ENCODE measurements around the gene ADAM12. TPM values are rescaled to one million over a fixed set of nuclear protein-coding genes. Genes with fewer than 3 reads are reported as not detected.

Gene ADAM12
- total RNA-seq, 2 experiments from 2014 or later, result 1.2 to 1.5 TPM

GRCh38 chr10:126156012-126156411, 232.3 kb downstream of the ADAM12 start:
- peaks cover 0 to 3% of the 10 kb centered on the region in 2 experiments for H3K27me3 ChIP-seq (ENCODE audit: control insufficient read depth in 1 of 2, insufficient read depth in 2 of 2, low read length in 2 of 2)
- Mint-ChIP-seq H3K9me3 (no peaks in the 10 kb centered on the region), H3K27ac (no peak overlapping the region), H3K4me3 (no peak overlapping the region), H3K36me3 (ENCODE audit: low read depth) (no peaks in the 10 kb centered on the region), H3K4me1 (ENCODE audit: low read depth) (peaks cover 5% of the 10 kb centered on the region), H3K27me3 (peaks cover 9% of the 10 kb centered on the region)
- ChIA-PET CTCF (no interaction called here), POLR2A (no interaction called here)
- H3K9me3 ChIP-seq (ENCODE audit: control insufficient read depth in 1 of 2, insufficient read depth in 1 of 2, low read length in 2 of 2), result peaks cover 1 to 4% of the 10 kb centered on the region in 2 experiments
- no peak overlapping the region for H3K27ac ChIP-seq (ENCODE audit: low read depth in 1 of 2, low read length in 2 of 2)
- DNase-seq (no peak), ATAC-seq (ENCODE audit: poor library complexity) (no peak)
- no peak for TF ChIP-seq CTCF (IDR thresholded peaks at IDR 0.05)
- H3K36me3 ChIP-seq (ENCODE audit: insufficient read depth, low read length), result no peaks in the 10 kb centered on the region
- no peak overlapping the region for H3K4me3 ChIP-seq (ENCODE audit: low read length)
- intact Hi-C loops (cut with DNase I, micrococcal nuclease), result no loop called here
- peaks cover 5% of the 10 kb centered on the region for H3K4me1 ChIP-seq (ENCODE audit: insufficient read depth, low read length)

GRCh38 chr10:126155528-126155927, 232.7 kb downstream of the ADAM12 start:
- H3K9me3 ChIP-seq (ENCODE audit: control insufficient read depth in 1 of 2, insufficient read depth in 1 of 2, low read length in 2 of 2), result peaks cover 2 to 4% of the 10 kb centered on the region in 2 experiments

DNA sequence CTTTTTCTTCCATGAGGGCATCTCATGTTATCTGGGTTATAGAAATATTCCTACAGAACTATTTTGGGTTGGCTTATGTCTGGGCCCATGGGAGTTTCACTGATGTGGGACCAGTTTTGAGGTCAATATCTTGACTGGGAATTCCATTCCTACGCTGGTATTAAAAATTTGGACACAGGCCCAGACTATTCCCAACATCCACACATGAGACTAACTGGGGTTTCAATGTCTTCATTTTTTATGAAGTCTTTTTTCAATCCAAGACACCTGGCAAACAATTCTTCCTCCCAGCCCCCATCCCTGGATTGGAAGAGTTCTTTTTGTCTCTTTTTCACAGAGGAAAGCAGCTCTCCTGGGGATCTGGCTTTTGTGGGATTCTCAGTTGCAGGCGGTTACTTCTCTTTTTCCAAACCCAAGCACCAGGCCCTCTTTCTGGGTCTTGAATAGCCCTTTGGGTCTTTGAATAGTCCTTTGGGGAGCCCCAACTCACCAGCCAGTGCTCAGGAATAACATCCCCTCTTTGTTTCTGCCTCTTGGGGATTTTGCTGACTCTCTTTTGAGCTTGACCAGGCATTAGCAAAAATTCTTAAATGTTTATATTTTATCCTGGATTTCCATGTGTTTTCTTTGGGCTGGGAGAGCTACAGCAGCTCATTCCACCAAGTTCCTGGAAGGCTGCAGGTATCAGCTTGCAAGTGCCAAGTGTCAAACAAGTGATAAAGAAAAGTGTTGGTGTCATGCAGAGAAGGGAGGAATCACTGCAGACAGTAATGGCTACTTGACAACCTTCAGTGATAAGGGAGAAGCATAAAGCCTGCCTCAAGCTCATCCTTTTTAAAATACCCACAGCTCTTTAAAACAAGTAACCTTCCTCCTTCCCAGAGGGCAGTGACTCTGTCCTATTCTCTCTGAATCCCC, 234.3 kb downstream of the ADAM12 start:
- Mint-ChIP-seq H3K36me3 (ENCODE audit: low read depth) (no peaks in the 10 kb centered on the region), H3K4me1 (ENCODE audit: low read depth) (peaks cover 5% of the 10 kb centered on the region), H3K9me3 (peaks cover 5% of the 10 kb centered on the region), H3K4me3 (no peak overlapping the region), H3K27me3 (peaks cover 9% of the 10 kb centered on the region), H3K27ac (no peak overlapping the region)
- no peak overlapping the region for H3K4me3 ChIP-seq (ENCODE audit: low read length)
- H3K36me3 ChIP-seq (ENCODE audit: insufficient read depth, low read length), result no peaks in the 10 kb centered on the region
- no peak for DNase-seq
- H3K27ac ChIP-seq (ENCODE audit: low read depth in 1 of 2, low read length in 2 of 2), result no peak overlapping the region
- H3K27me3 ChIP-seq (ENCODE audit: control insufficient read depth in 1 of 2, insufficient read depth in 2 of 2, low read length in 2 of 2), result peaks cover 0 to 3% of the 10 kb centered on the region in 2 experiments
- CTCF ChIA-PET, result no interaction called here
- TF ChIP-seq CTCF (IDR thresholded peaks at IDR 0.05), result no peak
- ATAC-seq (ENCODE audit: poor library complexity), result no peak
- intact Hi-C loops (cut with DNase I, micrococcal nuclease), result no loop called here
- peaks cover 0 to 4% of the 10 kb centered on the region in 2 experiments for H3K9me3 ChIP-seq (ENCODE audit: control insufficient read depth in 1 of 2, insufficient read depth in 1 of 2, low read length in 2 of 2)
- POLR2A ChIA-PET, result no interaction called here
- H3K4me1 ChIP-seq (ENCODE audit: insufficient read depth, low read length), result peaks cover 5% of the 10 kb centered on the region

More at GRCh38 chr10:126155528-126155927, 232.7 kb downstream of the ADAM12 start:
- peaks cover 5% of the 10 kb centered on the region for H3K4me1 Mint-ChIP-seq (ENCODE audit: low read depth)
- Histone ChIP-seq H3K27ac (ENCODE audit: low read depth in 1 of 2, low read length in 2 of 2) (no peak overlapping the region), H3K36me3 (ENCODE audit: insufficient read depth, low read length) (no peaks in the 10 kb centered on the region), H3K4me3 (ENCODE audit: low read length) (no peak overlapping the region), H3K4me1 (ENCODE audit: insufficient read depth, low read length) (peaks cover 5% of the 10 kb centered on the region), H3K27me3 (ENCODE audit: control insufficient read depth in 1 of 2, insufficient read depth in 2 of 2, low read length in 2 of 2) (peaks cover 0 to 3% of the 10 kb centered on the region in 2 experiments)
- POLR2A ChIA-PET, result no interaction called here
- intact Hi-C loops (cut with DNase I, micrococcal nuclease), result no loop called here
- ATAC-seq (ENCODE audit: poor library complexity) (no peak), DNase-seq (no peak)
- H3K36me3 Mint-ChIP-seq (ENCODE audit: low read depth), result no peaks in the 10 kb centered on the region
- peaks cover 2% of the 10 kb centered on the region for H3K9me3 Mint-ChIP-seq
- CTCF ChIA-PET, result no interaction called here
- H3K27me3 Mint-ChIP-seq, result peaks cover 9% of the 10 kb centered on the region
- no peak overlapping the region for H3K4me3 Mint-ChIP-seq
- no peak overlapping the region for H3K27ac Mint-ChIP-seq
- no peak for TF ChIP-seq CTCF (IDR thresholded peaks at IDR 0.05)

Data from CD4-positive, alpha-beta T cell (primary cell).